NCI-H2107 (cell line): ENCODE results near the gene EPO.

ENCODE experiments used
- DNase-seq: peaks from one replicate; lab custom pipeline; 2025; lab: John Stamatoyannopoulos, UW

Gene EPO

GRCh38 chr7:100720279-100720670 lies at the start of gene EPO:
TSS of gene EPO (plus strand) at chr7:100720468. CDS start at chr7:100720981, 513 bp downstream.
- no peak for DNase-seq

- no peak for DNase-seq
Measured at GRCh38 chr7:100671353-100672327, 48.6 kb upstream of the EPO start.

- peak; percentile 98 for DNase-seq
Measured at GRCh38 chr7:100673302-100673941, 46.8 kb upstream of the EPO start, which contains the start of gene GNB2. TSS of gene GNB2 (plus strand) at chr7:100673740. CDS start at chr7:100676266, 2,526 bp downstream.

- DNase-seq: no peak
Measured at GRCh38 chr7:100673942-100674410, 46.3 kb upstream of the EPO start.

GRCh38 chr7:100674411-100675104 lies 45.7 kb upstream of the EPO start:
- no peak for DNase-seq

- no peak for DNase-seq
Measured at GRCh38 chr7:100675105-100675451, 45.2 kb upstream of the EPO start.

- DNase-seq: peak; percentile 24
Measured at GRCh38 chr7:100675581-100676350, 44.5 kb upstream of the EPO start.

- no peak for DNase-seq
Measured at GRCh38 chr7:100676501-100677306, 43.6 kb upstream of the EPO start.

- DNase-seq: no peak
Measured at GRCh38 chr7:100677308-100678267, 42.7 kb upstream of the EPO start.

GRCh38 chr7:100678291-100678984 lies 41.8 kb upstream of the EPO start:
- no peak for DNase-seq

- no peak for DNase-seq
Measured at GRCh38 chr7:100679129-100679926, 40.9 kb upstream of the EPO start.

GRCh38 chr7:100679927-100680575 lies 40.2 kb upstream of the EPO start:
- no peak for DNase-seq

- no peak for DNase-seq
Measured at GRCh38 chr7:100680576-100681271, 39.5 kb upstream of the EPO start.

GRCh38 chr7:100681491-100682227 lies 38.6 kb upstream of the EPO start:
- no peak for DNase-seq

GRCh38 chr7:100682228-100682741 lies 38.0 kb upstream of the EPO start:
- DNase-seq: no peak
